ENCODE data around the gene TMEM79.

- no peak for TF ChIP-seq CTCF (conservative IDR thresholded peaks at IDR 0.05; ENCODE audit: low read depth, low read length)
- no peak for TF ChIP-seq EZH2 (IDR thresholded peaks at IDR 0.05; ENCODE audit: borderline replicate concordance, low read depth, low read length, poor library complexity, severe bottlenecking)
Observed at GRCh38 chr1:156320560-156320959, 36.4 kb downstream of the TMEM79 start.

Data from A673 (cell line).